HG03108 (cell line): ENCODE results near the gene PROB1.
A peak's percentile ranks its signal among the peaks of the same experiment; 100 is the strongest.
"Not testable (repeated sequence)": the region's sequence is repeated elsewhere in the genome, so short reads cannot be mapped to it uniquely, and the experiment has no call there.

Experiments
- ATAC-seq: cut with Tn5 transposase; IDR thresholded peaks from one replicate; pipeline ENCODE4 v1.9.1; 2021; ENCODE audit warnings: moderate library complexity; ENCODE audit not compliant: unreplicated experiment

The PROB1 gene

GRCh38 chr5:139414581-139415130, 19.8 kb upstream of the PROB1 start:
- no peak for ATAC-seq

- ATAC-seq, result no peak
Measured at GRCh38 chr5:139413963-139414362, 19.1 kb upstream of the PROB1 start.

- no peak for ATAC-seq
Measured at GRCh38 chr5:139413153-139413552, 18.2 kb upstream of the PROB1 start.

- ATAC-seq, result no peak
Measured at GRCh38 chr5:139410993-139411828, 16.3 kb upstream of the PROB1 start.

GRCh38 chr5:139410121-139410992, 15.5 kb upstream of the PROB1 start:
- ATAC-seq, result no peak

- not testable (repeated sequence) for ATAC-seq
Measured at GRCh38 chr5:139409116-139409515, 14.2 kb upstream of the PROB1 start.

GRCh38 chr5:139408191-139408590, 13.3 kb upstream of the PROB1 start:
- no peak for ATAC-seq

GRCh38 chr5:139407517-139407916, 12.6 kb upstream of the PROB1 start:
- ATAC-seq, result no peak

GRCh38 chr5:139406963-139407362, 12.1 kb upstream of the PROB1 start:
- no peak for ATAC-seq

GRCh38 chr5:139404484-139404840, 9.6 kb upstream of the PROB1 start:
- ATAC-seq, result no peak

- ATAC-seq, result peak; percentile 85
Measured at GRCh38 chr5:139403787-139404483, 9.0 kb upstream of the PROB1 start, which contains the start of gene SPATA24. Gene SPATA24 (minus strand): TSS chr5:139404089. CDS start chr5:139404060, 29 bp downstream.

GRCh38 chr5:139403418-139403786, 8.5 kb upstream of the PROB1 start:
- ATAC-seq, result no peak

- ATAC-seq, result no peak
Measured at GRCh38 chr5:139402561-139403158, 7.8 kb upstream of the PROB1 start.

GRCh38 chr5:139401546-139401945, 6.6 kb upstream of the PROB1 start:
- ATAC-seq, result no peak

GRCh38 chr5:139399501-139400121, 4.7 kb upstream of the PROB1 start:
- no peak for ATAC-seq

GRCh38 chr5:139397921-139398320, 3.0 kb upstream of the PROB1 start:
- no peak for ATAC-seq

- ATAC-seq, result no peak
Measured at GRCh38 chr5:139396691-139397090, 1.8 kb upstream of the PROB1 start.

GRCh38 chr5:139395844-139396640, 1.1 kb upstream of the PROB1 start:
- no peak for ATAC-seq

- no peak for ATAC-seq
Measured at GRCh38 chr5:139394123-139394653, 716 bp downstream of the PROB1 start.
